Endothelial cell of coronary artery (primary cell): ENCODE measurements around the gene IL10RB. TPM values are rescaled to one million over a fixed set of nuclear protein-coding genes. Genes with fewer than 3 reads are reported as not detected.

Experiments used
- total RNA-seq: library from RNA; depleted of rRNA; stranded (reverse); fragments of >200 nt; gene quantifications from 2 replicates; pipeline ENCODE4 v1.2.3, GENCODE V29; 2014

The IL10RB gene
- total RNA-seq: 30.7 and 41.9 TPM in 2 replicates

GRCh38 chr21:33266050-33266788 lies at the start of gene IL10RB:
TSS of gene IL10RB (plus strand) at chr21:33266367. CDS start at chr21:33266466, 99 bp downstream.

GRCh38 chr21:33229784-33230544 lies 36.2 kb upstream of the IL10RB start, which contains the start of gene IFNAR2:
TSS of gene IFNAR2 (plus strand) at chr21:33229938. CDS start at chr21:33241923, 11,985 bp downstream.

GRCh38 chr21:33324291-33325221 lies 58.4 kb downstream of the IL10RB start, which contains the start of gene IFNAR1:
TSS of gene IFNAR1 (plus strand) at chr21:33324970. CDS start at chr21:33325056, 86 bp downstream.

Other genes with a start within 250 kb of the IL10RB start
- not detected in 2 replicates for gene OLIG2, start 240.4 kb upstream of the IL10RB start, total RNA-seq
- not detected in 2 replicates for gene OLIG1, start 196.2 kb upstream of the IL10RB start, total RNA-seq
- gene IFNAR2, start 36.4 kb upstream of the IL10RB start, total RNA-seq: 10.7 and 13.2 TPM in 2 replicates
- gene IFNAR1, start 58.6 kb downstream of the IL10RB start, total RNA-seq: 17.7 and 20.5 TPM in 2 replicates
- gene IFNGR2, start 137.0 kb downstream of the IL10RB start, total RNA-seq: 35.9 and 64.9 TPM in 2 replicates
- 16.7 and 22.4 TPM in 2 replicates for gene TMEM50B, start 213.6 kb downstream of the IL10RB start, total RNA-seq
- 0.90 and 0.94 TPM in 2 replicates for gene DNAJC28, start 225.3 kb downstream of the IL10RB start, total RNA-seq